Stimulated activated CD8-positive, alpha-beta memory T cell treated with anti-CD3 and anti-CD28 coated beads, Interleukin-4, amount 100 ng/mL, for 48 hours (primary cell): Measurements from ENCODE around the gene SPATA2L.

Experiments
- DNase-seq: peaks from one replicate; pipeline ENCODE4 v3.0.0-alpha.2; 2020

Gene SPATA2L, protein sequence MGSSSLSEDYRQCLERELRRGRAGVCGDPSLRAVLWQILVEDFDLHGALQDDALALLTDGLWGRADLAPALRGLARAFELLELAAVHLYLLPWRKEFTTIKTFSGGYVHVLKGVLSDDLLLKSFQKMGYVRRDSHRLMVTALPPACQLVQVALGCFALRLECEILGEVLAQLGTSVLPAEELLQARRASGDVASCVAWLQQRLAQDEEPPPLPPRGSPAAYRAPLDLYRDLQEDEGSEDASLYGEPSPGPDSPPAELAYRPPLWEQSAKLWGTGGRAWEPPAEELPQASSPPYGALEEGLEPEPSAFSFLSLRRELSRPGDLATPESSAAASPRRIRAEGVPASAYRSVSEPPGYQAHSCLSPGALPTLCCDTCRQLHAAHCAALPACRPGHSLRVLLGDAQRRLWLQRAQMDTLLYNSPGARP

DNA sequence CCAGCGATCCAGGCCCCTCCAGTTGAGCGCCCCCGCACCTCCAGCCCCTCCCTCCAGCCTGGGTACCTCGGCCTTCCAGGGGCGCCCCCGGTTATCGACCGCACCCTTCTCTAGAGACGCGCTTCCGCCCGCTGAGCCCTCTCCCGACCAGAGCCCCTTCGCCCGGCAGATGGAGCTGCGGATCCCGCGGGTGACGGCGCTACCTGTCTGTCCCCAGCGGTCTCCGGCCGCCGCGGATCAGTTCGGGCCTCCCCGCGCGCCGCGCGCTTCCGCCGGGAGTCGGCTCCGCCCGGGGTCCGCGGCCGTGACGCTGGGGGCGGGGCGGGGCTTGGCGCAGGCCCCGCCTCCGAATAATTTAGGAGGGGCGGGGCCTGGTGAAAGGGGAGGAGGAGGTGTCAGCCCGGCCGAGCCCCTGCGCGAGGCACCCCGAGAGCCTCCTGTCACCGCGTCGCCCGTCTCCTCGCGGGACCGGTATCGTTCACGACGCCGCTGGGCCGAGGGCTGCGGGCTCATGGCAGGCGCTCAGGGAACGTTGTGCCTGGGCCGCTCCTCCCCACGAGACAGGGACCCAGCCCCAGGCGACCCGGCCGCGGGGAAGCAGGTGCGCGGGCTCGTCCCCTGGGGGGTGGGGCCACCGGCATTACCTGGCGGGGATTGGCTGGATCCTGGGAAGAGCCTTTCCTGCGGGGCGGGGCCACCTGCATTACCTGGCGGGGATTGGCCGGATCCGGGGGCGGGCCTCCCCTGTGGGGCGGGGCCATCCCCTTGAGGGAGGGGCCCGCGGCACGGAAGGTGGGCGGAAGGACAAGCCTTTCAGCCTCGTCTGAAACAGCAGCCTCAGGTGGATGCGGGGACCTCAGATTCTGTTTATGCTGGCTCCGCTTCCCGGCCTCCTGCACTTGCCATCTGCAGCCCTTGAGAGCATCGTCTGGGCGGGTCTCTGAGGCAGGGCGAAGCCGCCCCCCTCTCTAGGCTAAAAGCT is at the start of gene SPATA2L:
SPATA2L (minus strand) TSS at position 281 of the 982 bp plus-strand sequence. CDS start 473 bp downstream, outside the sequence.
- peak; percentile 97 for DNase-seq

DNA sequence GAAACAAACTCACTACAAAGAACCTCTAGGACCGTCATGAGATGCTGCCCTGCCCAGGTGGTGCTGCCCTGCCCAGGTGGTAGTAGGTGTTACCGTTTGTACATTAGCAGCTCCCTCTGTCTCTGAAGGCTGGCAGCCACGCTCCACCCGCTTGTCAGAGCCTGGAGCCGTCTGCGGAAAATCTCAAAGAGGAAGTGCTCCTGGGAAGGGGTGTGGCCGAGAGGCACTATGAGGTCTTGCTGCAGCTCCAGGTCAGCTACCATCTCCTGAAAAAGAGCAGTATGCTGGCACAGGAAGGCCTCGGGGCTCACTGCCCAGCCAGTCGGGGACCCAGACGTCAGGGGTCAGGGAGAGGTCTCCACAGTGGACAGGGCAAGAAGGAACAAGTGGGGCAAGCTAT is 48.1 kb upstream of the SPATA2L start:
- no peak for DNase-seq

DNA sequence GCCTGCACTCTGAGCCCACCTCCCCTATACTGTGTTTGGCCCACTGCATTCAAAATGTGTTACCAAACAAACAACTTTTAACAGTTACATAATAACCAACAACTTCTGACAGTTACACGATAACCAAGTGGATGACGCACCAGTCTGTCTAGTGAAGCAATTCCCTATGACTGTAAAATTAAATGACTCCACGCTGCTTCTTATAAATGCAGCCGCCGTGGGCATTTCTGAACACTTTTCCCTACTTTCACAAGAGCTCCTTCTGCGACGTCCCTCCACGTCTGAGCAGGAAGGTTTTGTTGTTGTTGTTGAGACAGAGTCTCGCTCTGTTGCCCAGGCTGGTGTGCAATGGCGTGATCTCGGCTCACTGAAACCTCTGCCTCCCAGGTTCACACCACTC is 47.4 kb upstream of the SPATA2L start:
- DNase-seq, result no peak

DNA sequence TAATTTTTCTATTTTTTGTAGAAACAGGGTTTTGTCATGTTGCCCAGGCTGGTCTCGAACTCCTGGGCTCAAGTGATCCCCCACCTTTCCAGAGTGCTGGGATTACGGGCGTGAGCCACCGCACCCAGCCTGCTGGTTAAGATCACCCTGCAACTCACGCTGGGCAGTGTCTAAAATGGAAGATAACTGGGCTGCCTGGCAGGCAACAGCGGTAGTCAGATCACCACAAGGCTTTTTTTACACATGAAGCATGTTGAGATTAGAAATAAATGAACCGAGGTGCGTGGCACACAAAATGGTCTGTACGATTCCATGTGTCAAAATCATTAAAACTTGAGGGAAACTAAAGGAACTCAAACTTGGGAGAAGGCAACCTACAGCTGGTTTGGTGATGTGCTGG is 46.6 kb upstream of the SPATA2L start:
- no peak for DNase-seq

DNA sequence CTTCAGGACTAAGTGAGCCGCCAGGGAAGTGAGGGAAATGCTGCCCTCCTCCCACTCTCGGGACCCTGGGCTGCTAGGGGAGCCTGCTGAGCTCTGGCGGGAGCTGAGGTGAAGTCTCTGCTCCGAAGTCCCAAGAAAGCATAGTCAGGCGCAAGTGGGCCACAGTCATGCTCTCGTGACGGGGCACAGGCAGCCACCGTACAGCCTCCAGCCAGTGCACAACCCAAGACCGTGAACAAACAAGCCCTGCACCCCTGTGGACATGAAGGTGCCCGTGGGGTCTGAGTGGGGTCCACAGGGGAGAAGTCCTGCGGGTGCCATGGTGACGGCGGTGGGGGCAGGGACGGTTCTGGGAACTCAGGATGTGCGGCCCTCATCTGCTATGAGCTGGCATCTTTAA is 44.5 kb upstream of the SPATA2L start:
- no peak for DNase-seq

DNA sequence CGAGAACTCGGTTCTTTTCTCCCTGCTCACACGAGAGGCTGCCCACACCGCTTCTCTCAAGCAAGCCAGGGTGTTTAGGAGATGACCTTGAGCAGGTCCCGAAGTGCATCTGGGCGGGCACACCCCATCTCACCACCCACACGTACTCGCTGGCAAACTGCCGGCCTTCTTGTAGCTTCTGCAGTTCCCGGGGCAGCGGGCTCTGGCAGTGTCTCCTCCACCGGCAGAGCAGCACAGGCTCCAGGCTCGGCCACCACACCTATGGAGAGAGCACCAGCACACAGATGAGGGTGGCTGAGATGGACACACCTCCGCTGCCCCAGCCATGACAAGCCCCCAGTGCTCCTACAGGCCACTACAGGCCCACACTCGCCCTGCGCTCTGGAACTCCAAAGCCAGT is 43.3 kb upstream of the SPATA2L start:
- no peak for DNase-seq

DNA sequence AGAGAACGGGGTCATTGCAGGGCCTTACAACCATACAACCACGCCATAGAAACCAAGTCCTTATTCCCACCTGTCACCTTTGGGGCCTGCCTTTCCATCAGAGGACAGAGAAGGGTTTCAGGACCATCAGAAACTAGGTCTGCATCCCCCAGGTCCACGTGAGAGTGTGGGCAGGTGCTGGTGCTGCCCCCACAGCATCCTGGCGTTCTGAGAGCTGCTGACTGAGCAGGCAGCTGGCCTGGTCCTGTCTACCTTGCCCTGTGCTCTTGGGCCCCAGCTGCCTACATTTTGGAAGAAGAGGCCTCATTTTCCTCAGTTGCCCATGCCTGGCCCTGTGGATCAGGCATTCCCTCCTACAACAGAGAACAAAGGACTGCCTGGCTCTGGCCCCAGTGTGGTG is 41.4 kb upstream of the SPATA2L start:
- DNase-seq, result no peak

DNA sequence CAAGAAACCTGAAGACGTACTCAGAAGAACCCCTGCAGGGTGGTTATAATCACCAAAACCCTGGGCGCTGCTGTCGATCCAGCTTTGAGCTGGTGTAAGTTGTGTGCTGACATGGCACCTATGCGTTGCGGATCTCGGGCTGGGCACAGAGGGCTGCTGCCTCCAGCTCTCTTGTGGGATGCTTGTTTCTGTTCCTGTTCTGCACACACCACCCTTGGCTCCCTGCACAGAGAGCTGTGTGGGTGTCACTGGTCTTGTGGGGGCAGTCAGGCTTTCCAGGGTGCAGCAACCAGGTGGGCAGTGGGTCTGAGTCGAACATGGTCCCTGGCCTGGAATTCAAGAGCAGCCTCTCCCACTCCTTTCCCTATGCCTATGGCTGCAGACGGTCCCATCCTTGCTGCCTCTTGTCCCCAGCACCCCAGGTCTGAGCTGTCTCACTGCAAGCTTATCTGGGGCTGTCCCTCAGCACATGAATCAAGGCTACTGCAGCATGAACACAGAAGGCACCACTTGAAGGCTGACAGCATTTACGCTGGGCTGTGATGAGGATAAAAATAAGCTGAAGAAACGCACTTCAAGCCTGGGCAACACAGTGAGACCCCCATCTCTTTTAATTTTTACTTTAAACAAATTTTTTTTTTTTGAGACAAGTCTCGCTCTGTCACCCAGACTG is 40.0 kb upstream of the SPATA2L start:
- no peak for DNase-seq

DNA sequence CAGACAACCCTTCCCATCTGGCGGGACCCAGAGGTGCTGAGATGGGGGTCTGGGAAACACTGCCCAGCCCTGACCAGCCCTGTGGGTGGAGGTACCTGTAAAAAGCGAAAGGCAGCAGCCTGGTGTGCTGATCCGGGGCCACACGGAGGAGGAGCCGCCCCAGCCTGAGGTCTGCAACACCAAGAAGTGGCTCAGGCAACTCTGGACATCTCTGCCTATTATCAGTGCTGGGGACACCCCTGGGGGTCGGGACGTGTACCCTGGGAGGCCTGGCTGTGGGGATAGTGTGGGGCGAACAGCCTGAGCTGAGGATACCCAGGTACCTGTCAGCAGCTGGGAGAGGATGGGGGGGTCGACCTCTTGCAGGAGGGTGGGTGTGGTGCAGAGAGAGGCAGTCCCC is 37.9 kb upstream of the SPATA2L start:
- no peak for DNase-seq

DNA sequence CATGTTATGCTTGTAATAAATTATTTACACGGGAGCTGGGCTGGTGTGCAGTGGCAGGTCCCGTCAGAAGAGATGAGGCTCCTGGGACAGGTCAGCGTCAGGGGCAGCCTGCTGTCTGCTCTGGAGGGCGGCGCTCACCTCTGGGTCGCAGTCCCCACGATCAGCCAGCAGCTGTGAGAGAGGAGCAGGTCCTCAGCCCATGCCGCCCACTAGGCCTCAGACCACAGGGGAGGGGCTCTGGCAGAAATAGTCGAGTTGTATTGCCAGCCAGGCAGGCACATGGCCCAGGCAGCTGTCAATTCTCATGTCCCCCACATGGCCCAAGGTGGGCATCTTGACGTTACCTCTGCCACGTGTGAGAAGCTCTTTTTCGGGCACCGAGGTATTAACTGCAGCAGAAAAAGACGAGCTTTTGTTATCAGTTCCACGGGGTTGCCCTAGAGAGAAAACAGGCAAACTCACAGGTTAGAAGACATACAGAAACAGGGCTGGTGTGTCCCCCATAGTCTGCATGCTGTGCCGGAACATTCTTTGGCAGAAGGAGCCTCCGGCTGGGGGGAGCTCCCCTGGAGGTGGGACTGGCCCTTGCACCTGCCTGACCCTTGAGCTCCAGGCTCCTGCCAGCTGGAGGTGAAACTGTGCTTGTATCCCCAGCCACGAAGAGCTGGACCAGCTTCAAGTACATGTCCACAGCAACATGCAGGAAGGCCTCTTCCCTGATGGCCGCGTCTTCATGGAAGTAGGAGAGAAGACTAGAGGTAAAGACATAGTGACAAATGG is 37.2 kb upstream of the SPATA2L start:
- no peak for DNase-seq

DNA sequence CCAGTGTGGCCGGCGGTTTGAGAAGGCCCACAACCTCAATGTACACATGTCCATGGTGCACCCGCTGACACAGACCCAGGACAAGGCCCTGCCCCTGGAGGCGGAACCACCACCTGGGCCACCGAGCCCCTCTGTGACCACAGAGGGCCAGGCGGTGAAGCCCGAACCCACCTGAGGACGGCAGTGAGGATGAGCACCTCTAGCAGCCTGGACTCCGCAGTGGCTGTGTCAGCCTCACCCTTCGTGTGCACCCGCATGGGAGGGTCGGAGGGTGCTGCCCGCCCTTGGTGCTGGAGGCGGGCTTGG is 36.5 kb upstream of the SPATA2L start:
- no peak for DNase-seq

DNA sequence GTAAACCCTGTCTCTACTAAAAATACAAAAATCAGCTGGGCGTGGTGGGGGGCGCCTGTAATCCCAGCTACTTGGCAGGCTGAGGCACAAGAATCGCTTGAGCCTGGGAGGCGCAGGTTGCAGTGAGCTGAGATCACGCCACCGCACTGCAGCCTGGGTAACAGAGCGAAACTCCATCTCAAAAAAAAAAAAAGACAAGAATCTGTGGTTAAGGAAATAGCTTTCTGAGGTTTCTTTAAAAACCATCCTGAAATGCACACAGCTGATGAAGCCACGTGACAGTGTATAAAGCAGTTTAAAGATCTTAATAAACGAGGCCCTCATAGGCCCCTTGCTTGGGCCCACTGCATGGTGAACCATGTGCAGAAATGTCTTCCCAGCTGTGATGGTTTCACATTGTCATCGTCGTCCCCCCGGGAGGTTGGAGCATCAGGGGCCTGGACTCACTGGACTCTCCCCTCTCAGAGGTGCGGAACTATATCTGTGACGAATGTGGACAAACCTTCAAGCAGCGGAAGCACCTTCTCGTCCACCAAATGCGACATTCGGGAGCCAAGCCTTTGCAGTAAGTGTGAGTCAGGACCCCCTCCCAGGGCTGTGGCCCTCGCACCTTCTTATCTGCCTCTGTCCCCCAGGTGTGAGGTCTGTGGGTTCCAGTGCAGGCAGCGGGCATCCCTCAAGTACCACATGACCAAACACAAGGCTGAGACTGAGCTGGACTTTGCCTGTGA is 36.0 kb upstream of the SPATA2L start:
- DNase-seq, result no peak

DNA sequence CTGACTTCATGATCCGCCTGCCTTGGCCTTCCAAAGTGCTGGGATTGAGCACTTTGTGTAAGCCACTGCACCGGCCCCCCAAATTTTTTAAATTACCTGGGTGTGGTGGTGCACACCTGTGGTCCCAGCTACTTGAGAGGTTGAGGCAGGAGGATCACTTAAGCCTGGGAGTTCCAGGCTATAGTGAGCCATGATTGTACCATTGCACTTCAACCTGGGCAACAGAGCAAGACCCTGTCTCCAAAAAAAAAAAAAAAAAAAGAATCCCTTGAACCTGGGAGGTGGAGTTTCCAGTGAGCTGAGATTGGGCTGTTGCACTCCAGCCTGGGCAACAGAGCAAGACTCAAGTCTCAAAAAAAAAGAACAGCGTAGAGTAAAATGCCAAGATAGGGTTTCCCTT is 35.0 kb upstream of the SPATA2L start:
- DNase-seq, result no peak

DNA sequence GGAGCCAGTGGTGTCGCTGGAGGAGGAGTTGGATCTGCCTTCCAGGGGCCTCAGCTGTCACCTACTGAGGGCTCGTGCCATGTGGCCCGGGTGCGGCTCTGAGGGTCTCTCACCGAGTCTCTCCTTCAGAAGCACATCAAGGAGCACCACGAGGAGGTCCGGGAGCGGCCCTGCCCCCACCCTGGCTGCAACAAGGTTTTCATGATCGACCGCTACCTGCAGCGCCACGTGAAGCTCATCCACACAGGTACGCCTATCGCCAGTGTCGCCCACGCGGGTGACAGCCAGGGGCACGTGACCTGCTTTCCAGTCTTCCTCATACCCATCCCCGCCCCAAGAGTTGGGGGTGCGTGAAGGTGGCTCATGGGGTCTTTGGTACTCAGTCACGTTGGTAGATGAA is 32.3 kb upstream of the SPATA2L start:
- DNase-seq, result no peak

DNA sequence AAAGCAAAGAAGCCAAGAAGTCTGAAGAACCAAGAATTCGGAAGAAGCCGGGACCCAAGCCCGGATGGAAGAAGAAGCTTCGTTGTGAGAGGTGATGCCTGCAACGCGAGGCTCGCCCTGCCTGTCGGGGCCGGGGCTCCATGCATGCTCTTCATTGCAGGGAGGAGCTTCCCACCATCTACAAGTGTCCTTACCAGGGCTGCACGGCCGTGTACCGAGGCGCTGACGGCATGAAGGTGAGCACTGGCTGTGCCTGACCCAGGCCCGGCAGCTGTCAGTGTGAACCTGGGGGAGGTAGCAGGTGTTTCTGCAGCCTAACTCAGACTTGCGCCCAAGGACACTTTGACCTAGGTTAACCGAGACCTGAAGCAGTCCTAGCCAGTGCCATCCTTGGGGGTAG is 31.8 kb upstream of the SPATA2L start:
- no peak for DNase-seq

DNA sequence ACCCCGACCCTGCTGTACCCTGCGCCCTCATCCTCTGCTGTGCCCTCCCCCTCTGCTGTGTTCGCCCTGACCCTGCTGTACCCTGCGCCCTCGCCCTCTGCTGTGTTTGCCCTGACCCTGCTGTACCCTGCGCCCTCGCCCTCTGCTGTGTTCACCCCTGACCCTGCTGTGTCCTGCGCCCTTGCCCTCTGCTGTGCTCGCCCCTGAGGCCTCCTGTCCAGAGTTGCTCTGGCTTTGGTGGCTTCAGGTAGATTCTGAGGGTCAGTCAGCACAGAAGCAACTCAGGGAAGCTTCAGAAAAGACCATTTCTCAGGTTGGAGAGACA is 31.4 kb upstream of the SPATA2L start:
- DNase-seq, result no peak

DNA sequence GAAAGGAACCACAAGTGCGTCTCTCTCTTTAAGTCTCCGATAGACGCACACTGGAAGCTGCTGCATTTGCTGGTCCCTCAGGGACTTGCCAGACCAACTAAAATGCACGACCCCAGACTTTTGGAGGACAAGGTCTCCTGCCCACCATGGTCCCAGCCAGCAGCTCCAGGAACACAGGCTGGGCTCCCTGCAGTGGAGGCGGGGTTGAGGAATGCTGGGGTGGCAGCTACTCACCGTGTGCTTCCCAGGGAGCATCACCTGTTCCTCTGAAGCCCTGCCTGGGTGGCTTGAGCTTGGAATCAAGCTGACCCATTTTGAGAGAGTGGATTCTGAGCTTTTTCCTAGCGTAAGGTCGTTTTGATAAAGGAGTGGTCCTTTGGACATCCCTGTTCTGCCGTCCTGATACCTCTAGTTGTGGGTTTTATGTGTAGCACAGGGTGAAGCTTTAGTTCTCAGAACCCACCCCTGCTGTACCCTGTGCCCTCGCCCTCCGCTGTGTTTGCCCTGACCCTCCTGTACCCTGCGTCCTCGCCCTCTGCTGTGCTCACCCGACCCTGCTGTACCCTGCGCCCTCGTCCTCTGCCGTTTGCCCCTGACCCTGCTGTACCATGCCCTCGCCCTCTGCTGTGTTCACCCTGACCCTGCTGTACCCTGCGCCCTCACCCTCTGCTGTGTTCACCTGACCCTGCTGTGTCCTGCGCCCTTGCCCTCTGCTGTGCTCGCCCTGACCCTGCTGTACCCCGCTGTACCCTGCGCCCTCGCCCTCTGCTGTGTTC is 30.8 kb upstream of the SPATA2L start:
- DNase-seq, result no peak

DNA sequence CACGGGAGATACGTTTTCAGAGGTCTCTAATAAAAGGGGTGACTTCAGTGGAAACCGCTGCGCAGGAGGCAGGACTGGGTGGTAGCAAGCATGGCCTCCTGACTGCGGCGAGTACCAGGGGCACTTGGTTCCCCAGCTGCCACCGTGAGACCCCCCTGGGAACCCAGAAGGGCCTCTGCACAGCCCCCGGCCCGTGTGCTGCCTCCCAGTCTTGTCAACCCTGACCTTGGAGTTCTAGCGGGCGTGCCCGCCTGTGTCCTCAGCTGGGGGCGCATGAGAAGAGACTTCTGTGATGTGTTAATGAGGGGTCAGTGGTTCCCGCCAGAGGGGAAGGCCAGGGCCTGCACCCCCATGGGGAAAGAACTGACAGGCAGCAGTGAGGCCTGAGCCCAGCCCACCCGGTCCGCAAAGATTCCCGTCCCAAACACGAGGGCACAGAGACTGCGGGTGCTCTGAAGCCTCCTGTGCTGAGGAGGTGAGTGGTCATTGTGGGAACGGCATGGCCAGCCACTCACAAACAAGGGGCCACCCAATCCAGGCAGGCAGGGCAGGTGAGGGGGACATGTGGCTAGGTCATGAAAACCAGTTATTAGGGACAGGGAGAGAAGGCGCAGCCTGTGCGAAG is 29.2 kb upstream of the SPATA2L start:
- no peak for DNase-seq

DNA sequence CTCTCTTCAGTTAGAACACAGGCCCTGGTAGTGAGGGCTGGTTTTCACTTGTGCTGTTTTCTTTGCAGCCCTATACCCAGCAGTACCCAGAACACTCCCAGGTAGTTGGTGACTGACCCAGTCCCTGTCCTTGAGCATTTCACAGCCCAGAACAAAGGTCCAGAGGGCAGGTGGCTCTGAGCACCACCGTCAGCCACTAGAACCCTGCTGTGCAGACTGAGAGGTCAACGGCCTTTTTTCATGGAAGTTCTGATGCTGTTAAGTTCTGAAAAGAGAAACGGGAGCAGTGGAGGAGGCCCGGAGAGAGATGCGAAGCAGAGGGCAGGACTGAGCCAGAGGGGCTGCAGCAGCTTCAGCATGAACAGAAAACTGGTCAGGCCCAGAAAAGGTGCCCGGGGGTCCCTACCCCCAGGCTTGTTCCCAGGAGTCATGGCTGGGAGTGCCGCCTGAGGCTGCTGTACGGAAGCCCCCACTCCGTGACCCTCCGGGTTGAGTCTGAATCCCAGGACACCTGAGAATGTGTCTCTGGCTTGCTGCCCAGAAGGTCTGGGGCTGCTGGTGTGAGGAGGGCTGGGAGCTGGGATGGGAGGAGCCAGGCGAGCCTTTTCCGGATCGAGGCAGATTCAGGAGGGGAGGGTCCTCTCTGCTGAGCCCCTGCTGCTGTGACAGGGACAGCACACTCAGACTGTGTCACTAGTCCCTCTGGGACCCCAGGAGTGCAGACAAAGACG is 28.5 kb upstream of the SPATA2L start:
- DNase-seq, result no peak

DNA sequence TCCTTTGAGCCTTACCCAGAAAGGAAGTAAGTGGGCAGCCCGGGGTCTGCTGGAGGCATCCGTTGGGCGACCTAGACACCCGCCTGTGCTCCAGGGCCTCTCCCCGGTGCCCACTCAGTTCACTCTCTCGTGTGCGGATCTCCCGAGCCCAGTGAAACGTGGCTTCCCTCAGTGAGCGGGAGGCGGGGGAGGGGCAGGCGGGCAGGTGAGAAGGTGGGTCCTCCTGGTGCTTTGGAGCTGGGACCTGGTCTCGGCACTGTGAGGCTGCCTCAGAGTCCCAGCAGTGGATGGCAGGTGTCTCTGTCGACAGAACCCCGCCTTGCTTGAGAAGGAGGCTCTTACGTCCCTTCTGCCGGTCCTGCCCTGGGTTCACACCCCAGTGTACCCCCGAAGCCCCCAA is 27.8 kb upstream of the SPATA2L start:
- DNase-seq, result no peak
